Measurements from ENCODE around the gene AKIP1. TPM values are rescaled to one million over a fixed set of nuclear protein-coding genes. Genes with fewer than 3 reads are reported as not detected.

The AKIP1 gene
- 19.4 TPM for total RNA-seq

GRCh38 chr11:8911029-8911823 is at the start of gene AKIP1:
AKIP1 (plus strand) TSS chr11:8911189; CDS start chr11:8911450, 261 bp downstream.

GRCh38 chr11:8932564-8933180 is 21.7 kb downstream of the AKIP1 start, which contains the start of gene C11orf16:
C11orf16 (minus strand) TSS chr11:8932947; CDS start chr11:8932308, 639 bp downstream.

GRCh38 chr11:8942518-8943066 is 31.6 kb downstream of the AKIP1 start, which contains the start of gene ASCL3:
ASCL3 (minus strand) TSS chr11:8943016; CDS start chr11:8938161, 4,855 bp downstream.

GRCh38 chr11:8964324-8965320 is 53.6 kb downstream of the AKIP1 start, which contains the start of gene TMEM9B:
TMEM9B (minus strand) TSS chr11:8964442; CDS start chr11:8964313, 129 bp downstream.

Small RNA genes within 50 kb of the gene (small RNA-seq; reads per million reads assigned to genes)
- gene RF00019 (ENCODE audit: low replicate concordance), result not detected

Other genes with a start within 250 kb of the AKIP1 start
- gene TRIM66, start 228.5 kb upstream of the AKIP1 start, total RNA-seq, result 8.1 TPM
- 1,146 TPM for gene RPL27A, start 228.4 kb upstream of the AKIP1 start, total RNA-seq
- 0.47 TPM for gene C11orf16, start 21.8 kb downstream of the AKIP1 start, total RNA-seq
- not detected for gene ASCL3, start 31.8 kb downstream of the AKIP1 start, total RNA-seq
- 34.9 TPM for gene TMEM9B, start 53.3 kb downstream of the AKIP1 start, total RNA-seq
- 1.3 TPM for gene NRIP3, start 92.8 kb downstream of the AKIP1 start, total RNA-seq
- gene SCUBE2, start 180.4 kb downstream of the AKIP1 start, total RNA-seq, result 13.6 TPM